Skeletal muscle tissue (tissue), 4 donors: ENCODE measurements around the gene DCHS1. TPM values are rescaled to one million over a fixed set of nuclear protein-coding genes. Genes with fewer than 3 reads are reported as not detected.

ENCODE experiments used
- H3K27ac ChIP-seq: one replicate; pipeline ENCODE4 v1.7.0; 2013; ENCODE audit warnings: mild to moderate bottlenecking, low read depth, low read length, inconsistent platforms
- H3K27me3 ChIP-seq, 3 donors: one replicate each; pipeline ENCODE4 v1.7.0; 2013; ENCODE audit warnings: low read length in 3 of 3; ENCODE audit not compliant: control insufficient read depth in 3 of 3, insufficient read depth in 3 of 3
- H3K36me3 ChIP-seq, 3 donors: one replicate each; pipeline ENCODE4 v1.7.0; 2013; ENCODE audit warnings: low read length in 3 of 3; ENCODE audit not compliant: control insufficient read depth in 3 of 3, insufficient read depth in 3 of 3
- H3K4me1 ChIP-seq, 3 donors: one replicate each; pipeline ENCODE4 v1.7.0; 2013; ENCODE audit warnings: low read length in 3 of 3, mild to moderate bottlenecking in 3 of 3; ENCODE audit not compliant: control insufficient read depth in 3 of 3, insufficient read depth in 3 of 3
- H3K4me3 ChIP-seq, 3 donors: one replicate each; pipeline ENCODE4 v1.7.0; 2013; ENCODE audit warnings: low read length in 3 of 3
- H3K9ac ChIP-seq, 3 donors: one replicate each; pipeline ENCODE4 v1.7.0; 2013; ENCODE audit warnings: low read length in 3 of 3, mild to moderate bottlenecking in 3 of 3, moderate library complexity in 2 of 3, low read depth in 1 of 3
- H3K9me3 ChIP-seq, 3 donors: one replicate each; pipeline ENCODE4 v1.7.0; 2013; ENCODE audit warnings: low read length in 3 of 3; ENCODE audit not compliant: control insufficient read depth in 3 of 3
- total RNA-seq: library from RNA; depleted of rRNA; stranded (reverse); fragments of >200 nt; gene quantifications from one replicate; pipeline ENCODE4 v1.2.3, GENCODE V29; 2014
- donor health status: Osteomylitis.

The DCHS1 gene
- total RNA-seq, 1 donor from 2014 or later = 39.1 TPM

- no peak overlapping the region for H3K9ac ChIP-seq
- no peaks in the 10 kb centered on the region for H3K4me1 ChIP-seq
These were observed 18.1 kb upstream of the DCHS1 start for GRCh38 chr11:6673523-6674218.

GRCh38 chr11:6671991-6672390 lies 16.4 kb upstream of the DCHS1 start:
- no peaks in the 10 kb centered on the region for H3K36me3 ChIP-seq
- no peak overlapping the region for H3K27ac ChIP-seq
- no peak overlapping the region for H3K9ac ChIP-seq
- H3K9me3 ChIP-seq = no peaks in the 10 kb centered on the region
- no peak overlapping the region for H3K4me3 ChIP-seq
- no peaks in the 10 kb centered on the region for H3K4me1 ChIP-seq
- H3K27me3 ChIP-seq = no peaks in the 10 kb centered on the region

More at GRCh38 chr11:6673523-6674218, 18.1 kb upstream of the DCHS1 start:
- H3K36me3 ChIP-seq = no peaks in the 10 kb centered on the region
- H3K9me3 ChIP-seq = no peaks in the 10 kb centered on the region
- no peak overlapping the region for H3K27ac ChIP-seq
- H3K4me3 ChIP-seq = no peak overlapping the region
- H3K27me3 ChIP-seq = no peaks in the 10 kb centered on the region

- Histone ChIP-seq H3K4me3 (no peak overlapping the region), H3K4me1 (no peaks in the 10 kb centered on the region)
These were observed 14.7 kb upstream of the DCHS1 start for GRCh38 chr11:6670202-6670830.

GRCh38 chr11:6667733-6668374 lies 12.2 kb upstream of the DCHS1 start:
- Histone ChIP-seq H3K4me3 (no peak overlapping the region), H3K9me3 (no peaks in the 10 kb centered on the region), H3K27ac (no peak overlapping the region), H3K27me3 (no peaks in the 10 kb centered on the region), H3K9ac (no peak overlapping the region), H3K4me1 (peaks cover 0 to 3% (median 0%) of the 10 kb centered on the region in 3 donors), H3K36me3 (no peaks in the 10 kb centered on the region)

More at GRCh38 chr11:6670202-6670830, 14.7 kb upstream of the DCHS1 start:
- Histone ChIP-seq H3K27me3 (no peaks in the 10 kb centered on the region), H3K9me3 (no peaks in the 10 kb centered on the region), H3K36me3 (no peaks in the 10 kb centered on the region), H3K27ac (no peak overlapping the region), H3K9ac (no peak overlapping the region)

GRCh38 chr11:6666302-6667183 lies 10.9 kb upstream of the DCHS1 start:
- H3K4me3 ChIP-seq = no peak overlapping the region
- H3K36me3 ChIP-seq = no peaks in the 10 kb centered on the region
- peaks cover 0 to 3% (median 0%) of the 10 kb centered on the region in 3 donors for H3K4me1 ChIP-seq
- no peak overlapping the region for H3K9ac ChIP-seq
- H3K9me3 ChIP-seq = no peaks in the 10 kb centered on the region
- H3K27ac ChIP-seq = no peak overlapping the region
- no peaks in the 10 kb centered on the region for H3K27me3 ChIP-seq

GRCh38 chr11:6664551-6664950 lies 8.9 kb upstream of the DCHS1 start:
- Histone ChIP-seq H3K4me3 (no peak overlapping the region), H3K9me3 (no peaks in the 10 kb centered on the region), H3K4me1 (peaks cover 0 to 3% (median 0%) of the 10 kb centered on the region in 3 donors), H3K27me3 (no peaks in the 10 kb centered on the region), H3K9ac (no peak overlapping the region), H3K27ac (no peak overlapping the region), H3K36me3 (no peaks in the 10 kb centered on the region)

GRCh38 chr11:6663794-6664469 lies 8.3 kb upstream of the DCHS1 start:
- H3K9ac ChIP-seq = no peak overlapping the region
- no peaks in the 10 kb centered on the region for H3K27me3 ChIP-seq
- H3K27ac ChIP-seq = no peak overlapping the region
- H3K4me1 ChIP-seq = peaks cover 0 to 3% (median 0%) of the 10 kb centered on the region in 3 donors
- H3K4me3 ChIP-seq = no peak overlapping the region
- no peaks in the 10 kb centered on the region for H3K36me3 ChIP-seq
- no peaks in the 10 kb centered on the region for H3K9me3 ChIP-seq

GRCh38 chr11:6660712-6661111 lies 5.1 kb upstream of the DCHS1 start:
- Histone ChIP-seq H3K4me3 (no peak overlapping the region), H3K36me3 (no peaks in the 10 kb centered on the region), H3K27ac (no peak overlapping the region), H3K27me3 (peaks cover 7 to 18% (median 10%) of the 10 kb centered on the region in 3 donors), H3K9me3 (no peaks in the 10 kb centered on the region), H3K9ac (no peak overlapping the region), H3K4me1 (peaks cover 0 to 10% (median 0%) of the 10 kb centered on the region in 3 donors)

GRCh38 chr11:6658647-6659046 lies 3.0 kb upstream of the DCHS1 start:
- Histone ChIP-seq H3K9me3 (no peaks in the 10 kb centered on the region), H3K27ac (no peak overlapping the region), H3K4me1 (peaks cover 3 to 12% (median 7%) of the 10 kb centered on the region in 3 donors), H3K4me3 (no peak overlapping the region), H3K9ac (no peak overlapping the region), H3K27me3 (peaks cover 10 to 28% (median 22%) of the 10 kb centered on the region in 3 donors), H3K36me3 (no peaks in the 10 kb centered on the region)
